ENCODE data around the gene ADAMTS12.

ADAMTS12 gene

DNA sequence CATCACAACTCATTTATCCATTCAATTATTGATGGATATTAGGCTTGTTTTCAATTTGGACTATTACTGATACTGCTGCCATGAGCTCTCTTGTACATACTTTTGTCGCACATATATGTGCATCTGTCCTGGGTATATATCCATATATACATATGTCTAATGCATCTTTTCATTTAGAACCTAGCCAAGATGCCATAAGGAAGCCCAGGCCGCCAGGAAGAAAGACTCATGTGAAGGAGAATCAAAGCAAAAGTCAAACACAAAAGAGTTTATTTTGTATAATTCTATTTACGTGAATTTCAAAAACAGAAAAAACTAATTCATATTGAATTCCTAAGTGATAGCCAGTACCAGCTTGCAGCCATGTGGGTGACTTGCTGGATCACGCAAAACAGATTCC lies 79.0 kb downstream of the ADAMTS12 start:
- H3K4me1 ChIP-seq (ENCODE audit: insufficient read depth, poor library complexity, severe bottlenecking) = peaks cover 17% of the 10 kb centered on the region
- ATAC-seq (ENCODE audit: low read depth) (no peak), DNase-seq (ENCODE audit: low spot score) (no peak)
- no peaks in the 10 kb centered on the region for H3K36me3 ChIP-seq (ENCODE audit: low read depth)
- H3K27ac ChIP-seq (ENCODE audit: poor library complexity, severe bottlenecking) = no peak overlapping the region
- no peaks in the 10 kb centered on the region for H3K9me3 ChIP-seq (ENCODE audit: severe bottlenecking)
- no peaks in the 10 kb centered on the region for H3K27me3 ChIP-seq (ENCODE audit: insufficient read depth, poor library complexity, severe bottlenecking)
- H3K4me3 ChIP-seq (ENCODE audit: severe bottlenecking) = no peak overlapping the region
- TF ChIP-seq, protein P1, sequence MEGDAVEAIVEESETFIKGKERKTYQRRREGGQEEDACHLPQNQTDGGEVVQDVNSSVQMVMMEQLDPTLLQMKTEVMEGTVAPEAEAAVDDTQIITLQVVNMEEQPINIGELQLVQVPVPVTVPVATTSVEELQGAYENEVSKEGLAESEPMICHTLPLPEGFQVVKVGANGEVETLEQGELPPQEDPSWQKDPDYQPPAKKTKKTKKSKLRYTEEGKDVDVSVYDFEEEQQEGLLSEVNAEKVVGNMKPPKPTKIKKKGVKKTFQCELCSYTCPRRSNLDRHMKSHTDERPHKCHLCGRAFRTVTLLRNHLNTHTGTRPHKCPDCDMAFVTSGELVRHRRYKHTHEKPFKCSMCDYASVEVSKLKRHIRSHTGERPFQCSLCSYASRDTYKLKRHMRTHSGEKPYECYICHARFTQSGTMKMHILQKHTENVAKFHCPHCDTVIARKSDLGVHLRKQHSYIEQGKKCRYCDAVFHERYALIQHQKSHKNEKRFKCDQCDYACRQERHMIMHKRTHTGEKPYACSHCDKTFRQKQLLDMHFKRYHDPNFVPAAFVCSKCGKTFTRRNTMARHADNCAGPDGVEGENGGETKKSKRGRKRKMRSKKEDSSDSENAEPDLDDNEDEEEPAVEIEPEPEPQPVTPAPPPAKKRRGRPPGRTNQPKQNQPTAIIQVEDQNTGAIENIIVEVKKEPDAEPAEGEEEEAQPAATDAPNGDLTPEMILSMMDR (IDR thresholded peaks at IDR 0.05; ENCODE audit: poor library complexity, severe bottlenecking) = no peak

DNA sequence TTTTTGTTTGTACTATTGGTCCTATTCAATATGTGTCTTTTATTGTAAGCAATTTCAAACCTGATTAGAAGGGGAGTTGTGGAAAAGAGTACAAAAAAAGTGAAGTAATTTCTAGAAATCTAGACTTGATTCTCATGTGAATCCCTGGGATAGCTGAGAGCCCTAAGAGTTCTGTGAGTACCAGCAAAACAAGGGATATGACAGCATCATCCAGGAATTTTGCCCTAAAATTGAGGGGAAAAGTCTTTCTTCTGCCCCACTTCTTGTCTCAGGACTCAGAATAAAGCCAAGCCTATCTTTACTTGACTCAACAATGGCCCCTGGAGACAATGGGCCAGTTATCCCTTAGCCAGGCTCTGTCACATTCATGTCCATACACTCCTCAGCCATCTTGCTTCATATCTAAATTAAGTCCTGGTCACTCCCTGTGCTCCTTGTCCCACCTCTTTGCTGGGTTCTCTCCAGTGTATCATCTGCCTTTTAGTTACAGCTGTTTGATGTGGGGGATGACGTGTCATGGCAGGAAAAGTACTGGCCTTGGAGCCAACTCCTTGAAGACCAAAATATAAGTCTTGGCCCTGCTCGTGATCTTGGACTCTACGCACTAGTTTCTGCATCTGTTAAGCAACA lies 81.2 kb downstream of the ADAMTS12 start:
- peak; percentile 38; the same call in 1 of the 3 replicates for ATAC-seq (ENCODE audit: low read depth)
- Histone ChIP-seq H3K4me3 (ENCODE audit: severe bottlenecking) (no peak overlapping the region), H3K36me3 (ENCODE audit: low read depth) (no peaks in the 10 kb centered on the region), H3K27ac (ENCODE audit: poor library complexity, severe bottlenecking) (peak overlapping the region; percentile 20), H3K27me3 (ENCODE audit: insufficient read depth, poor library complexity, severe bottlenecking) (no peaks in the 10 kb centered on the region), H3K9me3 (ENCODE audit: severe bottlenecking) (no peaks in the 10 kb centered on the region), H3K4me1 (ENCODE audit: insufficient read depth, poor library complexity, severe bottlenecking) (peaks cover 18% of the 10 kb centered on the region)
- DNase-seq (ENCODE audit: low spot score) = no peak
- TF ChIP-seq, protein P1 (IDR thresholded peaks at IDR 0.05; ENCODE audit: poor library complexity, severe bottlenecking) = no peak

DNA sequence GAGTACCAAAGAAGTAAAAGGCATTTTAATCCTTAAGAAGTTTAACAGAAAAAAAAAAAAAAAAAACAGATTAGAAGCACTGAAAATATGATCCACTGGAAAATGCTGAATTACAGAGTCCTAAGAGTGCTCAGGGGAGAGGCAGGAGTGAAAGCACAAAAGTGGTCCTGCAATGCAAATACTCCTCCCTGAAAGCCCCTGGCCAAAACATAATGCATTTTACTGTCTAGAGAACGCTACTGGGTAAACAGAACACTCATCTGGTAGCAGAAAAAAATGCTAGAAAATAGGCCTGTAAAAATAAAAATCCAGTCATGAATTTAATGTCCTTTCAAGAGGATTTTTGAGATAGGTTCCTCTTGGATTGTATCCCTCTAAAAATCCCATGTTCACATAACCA lies 81.9 kb downstream of the ADAMTS12 start:
- DNase-seq (ENCODE audit: low spot score) (no peak), ATAC-seq (ENCODE audit: low read depth) (no peak)
- peak overlapping the region; percentile 20 for H3K27ac ChIP-seq (ENCODE audit: poor library complexity, severe bottlenecking)
- no peaks in the 10 kb centered on the region for H3K9me3 ChIP-seq (ENCODE audit: severe bottlenecking)
- H3K4me1 ChIP-seq (ENCODE audit: insufficient read depth, poor library complexity, severe bottlenecking) = peaks cover 18% of the 10 kb centered on the region
- no peaks in the 10 kb centered on the region for H3K36me3 ChIP-seq (ENCODE audit: low read depth)
- no peak overlapping the region for H3K4me3 ChIP-seq (ENCODE audit: severe bottlenecking)
- TF ChIP-seq, protein P1 (IDR thresholded peaks at IDR 0.05; ENCODE audit: poor library complexity, severe bottlenecking) = no peak
- H3K27me3 ChIP-seq (ENCODE audit: insufficient read depth, poor library complexity, severe bottlenecking) = no peaks in the 10 kb centered on the region

DNA sequence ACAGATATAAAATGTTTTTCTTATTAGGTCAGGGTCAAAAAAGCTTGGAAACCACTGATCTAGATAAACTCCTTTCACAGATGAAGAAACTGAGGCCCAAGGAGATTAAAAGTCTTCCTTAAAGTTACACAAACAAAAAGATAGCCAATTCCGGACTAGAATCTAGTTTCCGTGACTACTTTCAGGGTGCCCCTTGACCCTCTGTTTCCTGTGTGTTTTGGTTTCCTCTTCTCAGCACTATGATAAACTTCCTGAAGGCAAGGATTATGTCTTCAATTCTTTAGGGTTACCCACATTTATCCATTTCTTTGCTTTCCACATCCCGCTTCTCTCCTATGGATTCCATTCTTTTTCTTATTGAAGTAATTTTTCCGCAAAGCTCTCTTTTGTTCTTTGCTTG lies 83.1 kb downstream of the ADAMTS12 start:
- Histone ChIP-seq H3K4me1 (ENCODE audit: insufficient read depth, poor library complexity, severe bottlenecking) (peaks cover 18% of the 10 kb centered on the region), H3K27ac (ENCODE audit: poor library complexity, severe bottlenecking) (no peak overlapping the region), H3K36me3 (ENCODE audit: low read depth) (no peaks in the 10 kb centered on the region), H3K4me3 (ENCODE audit: severe bottlenecking) (no peak overlapping the region), H3K27me3 (ENCODE audit: insufficient read depth, poor library complexity, severe bottlenecking) (no peaks in the 10 kb centered on the region), H3K9me3 (ENCODE audit: severe bottlenecking) (no peaks in the 10 kb centered on the region)
- no peak for ATAC-seq (ENCODE audit: low read depth)
- TF ChIP-seq, protein P1 (IDR thresholded peaks at IDR 0.05; ENCODE audit: poor library complexity, severe bottlenecking) = no peak
- DNase-seq (ENCODE audit: low spot score) = no peak

DNA sequence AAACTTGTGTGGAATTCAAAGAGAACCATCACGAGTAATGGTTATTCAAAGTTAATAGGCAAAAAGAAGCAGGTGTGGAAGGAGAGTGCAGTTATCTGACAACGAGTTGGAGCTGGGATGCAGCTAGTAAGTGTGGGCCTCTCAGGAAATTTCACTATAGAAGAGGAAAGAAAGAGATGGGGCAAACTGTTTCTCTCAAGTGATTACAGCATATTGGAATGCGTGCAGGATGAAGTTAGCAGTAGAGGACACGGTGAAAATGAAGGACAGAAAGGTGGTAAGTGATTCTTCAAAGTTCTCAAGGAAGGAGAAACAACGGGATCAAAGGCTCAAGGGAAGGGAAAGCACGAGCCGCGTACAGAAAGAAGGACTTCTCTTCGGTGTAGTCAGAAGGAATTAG lies 84.0 kb downstream of the ADAMTS12 start:
- no peak for DNase-seq (ENCODE audit: low spot score)
- H3K36me3 ChIP-seq (ENCODE audit: low read depth) = no peaks in the 10 kb centered on the region
- H3K9me3 ChIP-seq (ENCODE audit: severe bottlenecking) = no peaks in the 10 kb centered on the region
- no peaks in the 10 kb centered on the region for H3K27me3 ChIP-seq (ENCODE audit: insufficient read depth, poor library complexity, severe bottlenecking)
- H3K4me3 ChIP-seq (ENCODE audit: severe bottlenecking) = no peak overlapping the region
- TF ChIP-seq, protein P1 (IDR thresholded peaks at IDR 0.05; ENCODE audit: poor library complexity, severe bottlenecking) = no peak
- H3K4me1 ChIP-seq (ENCODE audit: insufficient read depth, poor library complexity, severe bottlenecking) = peaks cover 18% of the 10 kb centered on the region
- no peak for ATAC-seq (ENCODE audit: low read depth)
- peak overlapping the region; percentile 67 for H3K27ac ChIP-seq (ENCODE audit: poor library complexity, severe bottlenecking)

Measured in RWPE2 (cell line).